Thymus (tissue), 11 donors: Measurements from ENCODE around the gene TENM4. TPM values are rescaled to one million over a fixed set of nuclear protein-coding genes. Genes with fewer than 3 reads are reported as not detected.

Source experiments
- DNase-seq, 9 donors: peaks; one replicate each; pipeline ENCODE4 v3.0.0-alpha.2; 2013; ENCODE audit warnings: low spot score in 9 of 9, low read depth in 6 of 9, missing footprints in 1 of 9
- H3K27ac ChIP-seq, 2 donors: one replicate each; pipeline ENCODE4 v1.5.1; 2013; ENCODE audit warnings: control low read depth in 1 of 2, low read depth in 1 of 2, low read length in 1 of 2, mild to moderate bottlenecking in 1 of 2, moderate library complexity in 1 of 2
- H3K27me3 ChIP-seq, 2 donors: one replicate each; pipeline ENCODE4 v1.5.1; 2013; ENCODE audit warnings: low read length in 1 of 2; ENCODE audit not compliant: control insufficient read depth in 2 of 2, insufficient read depth in 1 of 2
- H3K36me3 ChIP-seq, 2 donors: one replicate each; pipeline ENCODE4 v1.5.1; 2013; ENCODE audit warnings: low read length in 1 of 2, mild to moderate bottlenecking in 1 of 2, moderate library complexity in 1 of 2; ENCODE audit not compliant: control insufficient read depth in 2 of 2, insufficient read depth in 2 of 2
- H3K4me1 ChIP-seq, 2 donors: one replicate each; pipeline ENCODE4 v1.5.1; 2013; ENCODE audit warnings: low read length in 2 of 2; ENCODE audit not compliant: control insufficient read depth in 2 of 2, insufficient read depth in 2 of 2
- H3K4me3 ChIP-seq, 2 donors: one replicate each; pipeline ENCODE4 v1.5.1; 2013; ENCODE audit warnings: low read length in 2 of 2, control low read depth in 1 of 2, mild to moderate bottlenecking in 1 of 2
- H3K9me3 ChIP-seq, 2 donors: one replicate each; pipeline ENCODE4 v1.5.1; 2013; ENCODE audit warnings: low read length in 1 of 2, mild to moderate bottlenecking in 1 of 2; ENCODE audit not compliant: control insufficient read depth in 2 of 2, insufficient read depth in 1 of 2
- WGBS: extraction: QIAGEN DNeasy Blood & Tissue Kit; methylation state at CpG from one replicate; pipeline ENCODE4 v1.1.7; 2013; 5-methylcytosine and 5-hydroxymethylcytosine counted together
- polyA plus RNA-seq: library from polyadenylated mRNA; stranded (reverse); fragments of 200-250 nt; gene quantifications from one replicate; pipeline ENCODE4 v1.2.3, GENCODE V29; 2013
- total RNA-seq: library from RNA; stranded (reverse); fragments of 120-200 nt; gene quantifications from one replicate; pipeline ENCODE4 v1.2.4, GENCODE V29; 2013
- donor health status: healthy.

The TENM4 gene
- total and polyA plus RNA-seq, 2 donors, result 1.0 to 2.8 TPM

DNA sequence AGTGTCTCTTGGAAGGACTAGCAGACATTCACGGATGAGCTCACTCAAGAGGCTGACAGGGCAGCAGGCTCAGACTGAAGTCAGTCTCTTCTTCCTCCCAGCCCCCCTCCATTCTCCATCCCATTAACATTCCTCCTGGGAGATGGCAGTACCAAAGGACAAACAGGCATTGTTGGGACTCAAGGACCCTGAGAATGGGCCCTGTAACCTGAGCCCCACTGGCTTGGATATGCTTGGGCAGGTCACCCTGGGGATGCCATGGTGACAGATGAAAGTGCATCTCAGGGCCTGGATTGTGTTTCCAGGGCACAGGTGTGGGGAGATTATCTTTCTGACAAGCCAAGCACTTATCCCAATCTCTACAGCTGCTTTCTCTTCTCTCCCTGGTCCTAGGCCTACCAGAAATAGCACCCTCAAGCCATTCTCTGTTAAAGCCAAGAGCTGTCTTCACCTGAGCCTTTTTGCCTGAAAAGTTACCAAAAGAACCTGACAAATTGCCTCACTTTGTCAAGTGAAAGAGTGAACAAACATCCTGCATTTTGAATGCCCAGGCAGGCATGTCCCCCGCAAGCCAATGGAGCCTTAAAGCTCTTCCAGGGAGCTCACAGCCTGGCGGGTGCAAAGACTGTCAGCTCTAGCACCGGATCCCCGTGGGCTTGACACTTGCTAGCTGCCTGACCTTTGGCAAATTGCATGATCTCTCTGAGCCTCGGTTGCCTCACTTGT lies 500.2 kb downstream of the TENM4 start:
- 77% methylated on average over 6 of the region's 6 CpGs for whole genome bisulfite sequencing
- Histone ChIP-seq H3K27ac (peak overlapping the region in 1 of 2 donors; percentile 18), H3K4me1 (peaks cover 0 to 2% of the 10 kb centered on the region in 2 donors), H3K27me3 (no peaks in the 10 kb centered on the region), H3K9me3 (no peaks in the 10 kb centered on the region), H3K36me3 (no peaks in the 10 kb centered on the region), H3K4me3 (no peak overlapping the region)
- no peak for DNase-seq

DNA sequence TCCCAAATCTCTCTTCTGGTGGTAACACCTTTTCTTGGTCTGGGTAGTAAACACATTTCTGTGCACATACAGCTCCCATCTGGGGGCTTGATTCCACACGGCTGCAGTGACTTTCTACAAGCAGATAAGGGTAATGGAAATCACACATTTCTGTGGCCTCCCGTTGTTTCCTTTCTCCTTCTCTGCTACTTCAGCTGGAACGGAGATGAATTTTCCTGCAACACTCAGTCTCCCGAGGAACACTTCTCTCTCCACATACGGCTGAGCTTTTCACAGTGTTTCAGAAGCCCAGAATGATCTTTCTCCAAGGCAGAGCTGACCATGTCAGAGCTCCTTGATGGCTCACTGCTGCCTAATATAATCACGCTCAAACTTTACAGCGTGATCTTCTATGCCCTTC lies 501.9 kb downstream of the TENM4 start:
- Histone ChIP-seq H3K27ac (no peak overlapping the region), H3K4me1 (peaks cover 0 to 2% of the 10 kb centered on the region in 2 donors), H3K4me3 (no peak overlapping the region), H3K9me3 (no peaks in the 10 kb centered on the region), H3K27me3 (no peaks in the 10 kb centered on the region), H3K36me3 (no peaks in the 10 kb centered on the region)
- WGBS, result 71% methylated on average over 7 of the region's 7 CpGs
- DNase-seq, result no peak

DNA sequence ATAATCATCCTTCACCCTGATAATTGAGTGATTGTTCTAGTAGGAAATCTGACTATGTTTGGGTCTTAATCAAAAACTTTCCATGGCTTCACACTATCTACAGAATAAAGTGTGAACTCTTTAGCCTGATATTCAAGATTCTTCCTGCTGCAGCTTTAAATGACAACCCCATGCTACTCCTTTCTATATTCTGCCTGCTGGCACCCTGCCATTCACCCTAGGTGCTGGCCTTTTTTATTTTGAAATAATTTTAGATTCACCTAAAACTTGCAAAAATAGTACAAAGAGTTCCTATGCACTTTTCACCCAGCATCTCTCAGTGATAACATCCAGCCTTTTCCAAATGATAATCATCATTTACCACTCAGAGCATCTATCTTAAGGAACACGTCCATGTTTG lies 502.8 kb downstream of the TENM4 start:
- DNase-seq, result no peak
- Histone ChIP-seq H3K36me3 (no peaks in the 10 kb centered on the region), H3K4me1 (peaks cover 0 to 2% of the 10 kb centered on the region in 2 donors), H3K4me3 (no peak overlapping the region), H3K27me3 (no peaks in the 10 kb centered on the region), H3K9me3 (no peaks in the 10 kb centered on the region), H3K27ac (no peak overlapping the region)
- WGBS, result 91% methylated on average over 1 of the region's 1 CpG

DNA sequence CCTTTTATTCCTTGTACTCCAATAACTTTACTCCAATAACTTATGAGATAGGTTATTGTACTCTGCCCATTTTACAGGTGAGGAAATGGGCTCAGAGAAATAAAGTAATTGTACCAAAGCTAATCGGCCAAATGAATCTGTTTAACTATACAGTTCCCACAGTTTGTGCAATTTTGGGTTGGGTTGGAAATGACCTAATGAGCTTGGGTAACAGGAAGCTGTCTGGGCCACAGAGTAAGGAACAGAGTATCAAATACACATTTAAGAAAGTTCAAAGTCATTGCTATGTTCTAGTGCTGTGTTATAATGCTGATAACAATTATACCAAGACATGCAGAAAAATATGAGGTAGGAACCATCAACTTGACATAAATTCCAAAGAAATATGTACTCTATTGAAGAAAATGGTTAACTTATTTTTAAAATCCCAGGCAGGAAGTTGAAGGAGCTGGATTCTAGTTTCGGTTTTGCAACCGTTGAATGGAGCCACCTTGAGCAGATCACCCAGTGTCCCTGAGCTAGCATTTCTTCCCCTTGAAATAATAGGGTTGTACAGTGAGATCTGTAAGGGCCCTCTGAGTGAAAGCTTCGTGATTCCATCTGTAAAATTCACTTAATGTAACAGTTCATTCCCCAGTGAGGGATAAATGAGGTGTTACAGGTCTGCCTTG lies 505.3 kb downstream of the TENM4 start:
- Histone ChIP-seq H3K27ac (no peak overlapping the region), H3K36me3 (no peaks in the 10 kb centered on the region), H3K4me1 (no peaks in the 10 kb centered on the region), H3K9me3 (no peaks in the 10 kb centered on the region), H3K27me3 (no peaks in the 10 kb centered on the region), H3K4me3 (no peak overlapping the region)
- 78% methylated on average over 4 of the region's 4 CpGs for WGBS
- DNase-seq, result no peak

DNA sequence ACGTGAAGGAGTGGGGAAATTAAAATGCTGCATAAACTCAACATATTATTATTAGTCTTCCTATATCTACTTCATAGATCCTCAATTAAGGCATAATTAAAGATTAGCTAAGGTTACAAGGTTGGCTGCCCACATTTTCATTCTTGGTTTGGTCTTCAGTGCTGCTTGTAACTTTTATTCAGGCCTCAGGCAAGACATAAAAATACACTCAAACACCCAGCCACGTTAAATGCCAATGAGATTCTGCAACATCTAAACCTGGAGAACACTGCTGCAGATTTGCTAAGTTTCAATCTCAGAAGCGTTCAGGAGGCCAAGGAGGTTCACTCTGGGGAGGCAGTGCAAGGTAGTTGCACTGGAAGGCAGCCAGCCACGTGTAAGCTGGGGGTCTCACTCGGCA lies 507.5 kb downstream of the TENM4 start:
- DNase-seq, result no peak
- 89% methylated on average over 5 of the region's 5 CpGs for WGBS
- H3K27ac ChIP-seq, result no peak overlapping the region
- no peaks in the 10 kb centered on the region for H3K9me3 ChIP-seq
- H3K4me3 ChIP-seq, result no peak overlapping the region
- no peaks in the 10 kb centered on the region for H3K36me3 ChIP-seq
- peaks cover 0 to 3% of the 10 kb centered on the region in 2 donors for H3K27me3 ChIP-seq
- H3K4me1 ChIP-seq, result no peaks in the 10 kb centered on the region

DNA sequence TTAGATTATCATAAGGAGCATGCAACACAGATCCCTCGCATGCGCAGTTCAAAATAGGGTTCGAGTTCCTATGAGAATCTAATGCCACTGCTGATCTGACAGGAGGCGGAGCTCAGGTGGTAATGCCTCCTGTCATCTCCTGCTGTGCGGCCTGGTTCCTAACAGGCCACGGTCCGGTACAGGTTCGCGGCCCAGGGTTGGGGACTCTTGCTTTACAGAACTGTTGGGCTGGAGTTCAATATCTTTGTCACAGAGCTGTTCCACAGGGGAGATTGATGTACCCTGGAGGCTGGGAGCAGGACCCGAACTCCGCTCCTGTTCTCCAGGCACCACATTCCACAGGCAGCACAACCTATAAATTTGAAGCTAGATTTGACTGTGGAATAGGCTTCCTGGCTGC lies 508.1 kb downstream of the TENM4 start:
- 98% methylated on average over 11 of the region's 11 CpGs for whole genome bisulfite sequencing
- no peaks in the 10 kb centered on the region for H3K36me3 ChIP-seq
- no peaks in the 10 kb centered on the region for H3K4me1 ChIP-seq
- H3K9me3 ChIP-seq, result no peaks in the 10 kb centered on the region
- no peak overlapping the region for H3K27ac ChIP-seq
- H3K27me3 ChIP-seq, result peaks cover 0 to 3% of the 10 kb centered on the region in 2 donors
- H3K4me3 ChIP-seq, result no peak overlapping the region
- no peak for DNase-seq

DNA sequence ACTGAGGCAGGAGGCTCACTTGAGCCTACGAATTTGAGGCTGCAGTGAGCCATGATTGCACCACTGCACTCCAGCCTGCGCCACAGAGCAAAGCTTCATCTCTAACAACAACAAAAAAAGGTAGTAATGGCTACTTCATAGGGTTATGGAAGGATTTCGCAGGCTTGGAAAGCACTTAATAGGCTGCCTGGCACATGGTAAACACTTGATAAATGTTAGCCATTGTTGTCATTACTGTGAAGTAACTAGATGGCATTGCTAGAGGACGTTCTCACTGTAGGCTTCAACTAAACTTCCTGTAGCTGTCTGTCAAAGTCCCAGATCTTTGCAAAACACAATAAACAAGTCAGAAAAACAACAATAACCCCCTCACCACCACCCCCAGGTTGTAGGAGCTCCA lies 508.9 kb downstream of the TENM4 start:
- Histone ChIP-seq H3K4me1 (no peaks in the 10 kb centered on the region), H3K9me3 (no peaks in the 10 kb centered on the region), H3K27me3 (peaks cover 0 to 3% of the 10 kb centered on the region in 2 donors), H3K4me3 (no peak overlapping the region), H3K27ac (no peak overlapping the region), H3K36me3 (no peaks in the 10 kb centered on the region)
- 72% methylated on average over 4 of the region's 4 CpGs for WGBS
- no peak for DNase-seq

DNA sequence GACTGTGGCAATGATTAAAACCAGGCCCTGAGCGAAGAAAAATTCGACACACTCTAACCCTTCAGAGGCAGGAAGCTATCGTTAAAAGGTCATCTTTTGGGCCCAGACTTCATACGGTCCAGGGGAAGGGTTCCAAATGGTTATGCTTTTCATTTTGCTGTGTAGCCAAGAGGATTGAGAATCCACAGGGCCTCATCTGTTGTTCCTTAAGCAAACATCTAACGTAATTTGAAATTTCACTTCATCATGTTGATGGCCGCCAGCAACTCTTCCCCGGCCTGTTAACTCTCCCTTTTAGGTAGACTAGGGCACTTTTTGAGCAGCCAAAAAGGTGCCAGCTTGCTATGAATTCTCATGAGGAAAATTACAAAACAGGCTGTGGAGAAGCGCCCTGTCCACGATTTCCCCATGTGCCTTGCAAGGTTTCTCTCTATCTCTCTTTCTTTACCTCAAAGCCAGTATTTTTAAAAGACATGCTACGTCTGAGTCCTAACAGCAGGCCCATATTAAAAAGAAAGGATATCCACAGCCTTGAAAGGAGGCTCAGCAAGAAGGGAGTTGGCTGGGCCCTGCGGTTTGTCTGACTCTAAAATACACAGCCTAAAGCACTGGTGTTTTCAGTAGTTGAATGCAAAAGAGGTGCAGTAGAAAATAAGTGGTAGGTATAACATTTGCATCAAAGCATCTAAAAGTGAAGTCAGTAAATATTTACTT lies 509.9 kb downstream of the TENM4 start:
- Histone ChIP-seq H3K4me3 (no peak overlapping the region), H3K27ac (no peak overlapping the region), H3K27me3 (peaks cover 0 to 3% of the 10 kb centered on the region in 2 donors), H3K9me3 (no peaks in the 10 kb centered on the region), H3K36me3 (no peaks in the 10 kb centered on the region), H3K4me1 (no peaks in the 10 kb centered on the region)
- 81% methylated on average over 11 of the region's 11 CpGs for WGBS
- DNase-seq, result no peak

DNA sequence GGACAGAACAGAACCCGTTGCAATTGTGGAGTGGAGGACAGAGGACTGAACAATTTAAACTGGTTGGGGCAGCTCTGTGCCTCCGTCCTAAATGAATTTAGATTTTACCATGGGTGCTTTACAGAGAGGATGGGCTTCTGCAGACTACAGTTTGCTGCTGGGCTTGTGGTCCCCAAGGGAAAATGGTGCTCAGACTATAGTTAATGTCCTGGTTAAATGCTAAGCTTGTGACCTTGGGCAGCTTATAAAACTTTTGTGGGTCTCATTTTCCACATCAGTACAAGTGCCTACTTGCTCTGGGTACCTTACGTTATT lies 511.0 kb downstream of the TENM4 start:
- DNase-seq, result no peak
- WGBS, result 71% methylated on average over 3 of the region's 3 CpGs
- no peaks in the 10 kb centered on the region for H3K36me3 ChIP-seq
- H3K27me3 ChIP-seq, result peaks cover 0 to 3% of the 10 kb centered on the region in 2 donors
- no peaks in the 10 kb centered on the region for H3K9me3 ChIP-seq
- H3K27ac ChIP-seq, result no peak overlapping the region
- H3K4me3 ChIP-seq, result no peak overlapping the region
- H3K4me1 ChIP-seq, result no peaks in the 10 kb centered on the region
